GM10266 (cell line): ENCODE data around the gene PRKN.

ENCODE experiments used
- DNase-seq: peaks from one replicate; pipeline ENCODE4 v3.0.0; 2012; ENCODE audit errors: extremely low spot score
- TF ChIP-seq, protein P1 (sequence below): IDR thresholded peaks from 2 replicates; pipeline ENCODE4 v1.5.1; 2012; ENCODE audit warnings: mild to moderate bottlenecking, low read depth; ENCODE audit not compliant: control insufficient read depth, insufficient read depth; ENCODE audit errors: missing control alignments

Gene PRKN

GRCh38 chr6:161526794-161527193 is 1200.8 kb downstream of the PRKN start:
- DNase-seq: no peak

GRCh38 chr6:161523362-161523761 is 1204.2 kb downstream of the PRKN start:
- TF ChIP-seq, protein P1, sequence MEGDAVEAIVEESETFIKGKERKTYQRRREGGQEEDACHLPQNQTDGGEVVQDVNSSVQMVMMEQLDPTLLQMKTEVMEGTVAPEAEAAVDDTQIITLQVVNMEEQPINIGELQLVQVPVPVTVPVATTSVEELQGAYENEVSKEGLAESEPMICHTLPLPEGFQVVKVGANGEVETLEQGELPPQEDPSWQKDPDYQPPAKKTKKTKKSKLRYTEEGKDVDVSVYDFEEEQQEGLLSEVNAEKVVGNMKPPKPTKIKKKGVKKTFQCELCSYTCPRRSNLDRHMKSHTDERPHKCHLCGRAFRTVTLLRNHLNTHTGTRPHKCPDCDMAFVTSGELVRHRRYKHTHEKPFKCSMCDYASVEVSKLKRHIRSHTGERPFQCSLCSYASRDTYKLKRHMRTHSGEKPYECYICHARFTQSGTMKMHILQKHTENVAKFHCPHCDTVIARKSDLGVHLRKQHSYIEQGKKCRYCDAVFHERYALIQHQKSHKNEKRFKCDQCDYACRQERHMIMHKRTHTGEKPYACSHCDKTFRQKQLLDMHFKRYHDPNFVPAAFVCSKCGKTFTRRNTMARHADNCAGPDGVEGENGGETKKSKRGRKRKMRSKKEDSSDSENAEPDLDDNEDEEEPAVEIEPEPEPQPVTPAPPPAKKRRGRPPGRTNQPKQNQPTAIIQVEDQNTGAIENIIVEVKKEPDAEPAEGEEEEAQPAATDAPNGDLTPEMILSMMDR: no peak
- no peak for DNase-seq

More at GRCh38 chr6:161526794-161527193, 1200.8 kb downstream of the PRKN start:
- TF ChIP-seq, protein P1: no peak

DNA sequence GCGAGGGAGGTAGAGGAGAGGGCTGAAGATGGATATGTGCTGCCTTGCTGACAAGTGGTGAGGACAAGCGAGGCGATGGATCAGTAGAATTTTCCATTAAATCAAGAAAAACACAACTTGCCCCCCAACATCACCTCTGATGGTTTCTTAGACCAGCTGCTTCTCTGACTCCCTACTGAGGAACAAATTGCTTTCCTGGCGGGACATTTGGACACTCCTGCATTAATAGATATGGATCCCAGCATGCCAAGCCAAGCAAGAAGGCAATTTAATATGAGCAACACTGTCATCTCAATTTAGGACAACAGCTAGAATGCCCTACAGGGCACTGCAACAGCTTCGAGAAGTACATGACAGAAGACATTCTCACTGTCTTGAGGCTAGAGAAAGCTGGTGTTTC is 1205.3 kb downstream of the PRKN start:
- DNase-seq: no peak
- TF ChIP-seq, protein P1: no peak

DNA sequence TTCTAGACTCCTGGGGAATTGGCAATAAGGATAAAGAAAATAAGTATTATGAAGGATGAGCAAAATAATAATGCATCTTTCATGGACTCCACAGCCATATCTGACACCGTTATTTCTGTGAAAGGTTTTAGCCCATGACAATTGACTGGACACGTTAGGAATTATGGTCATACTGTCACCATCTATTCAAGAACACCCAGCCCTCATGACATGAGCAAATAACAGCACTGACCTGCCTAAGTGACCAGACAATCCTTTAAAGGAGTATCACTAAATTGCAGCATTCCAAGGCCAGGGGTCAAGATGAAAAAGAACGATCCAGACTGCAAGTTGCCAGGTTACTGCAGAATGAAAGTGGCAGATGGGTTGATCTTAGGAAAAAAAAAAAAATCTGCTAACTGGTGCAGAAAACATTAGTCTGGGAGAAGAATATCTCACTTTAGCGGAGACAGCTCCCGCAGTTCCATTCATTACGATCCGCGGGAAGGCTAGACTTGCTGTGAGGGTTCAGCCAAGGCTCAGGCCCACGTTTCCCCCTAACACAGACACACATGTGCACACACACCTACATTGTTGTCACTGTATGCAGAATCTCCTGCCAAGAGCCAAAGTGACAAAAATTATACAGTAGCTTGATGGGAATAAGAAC is 1216.0 kb downstream of the PRKN start:
- no peak for DNase-seq
- TF ChIP-seq, protein P1: no peak

DNA sequence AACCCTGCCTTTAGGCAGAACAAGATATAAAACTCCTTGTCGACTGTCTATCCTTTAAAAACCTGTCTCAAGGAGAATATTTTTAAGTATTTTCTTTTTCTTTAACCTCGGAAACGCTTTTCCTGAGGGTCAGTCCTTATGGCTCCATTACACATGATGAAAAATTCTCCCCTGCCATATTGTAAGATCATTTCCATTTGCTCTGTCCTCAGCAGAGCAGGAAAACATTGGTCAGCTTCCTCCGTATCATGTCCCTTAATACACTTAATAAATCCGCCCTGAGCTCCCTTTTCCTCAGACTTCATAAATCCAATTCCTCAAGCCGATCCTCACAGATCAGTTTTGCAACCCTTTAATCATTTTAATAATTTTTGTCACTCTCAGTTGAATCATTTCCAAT is 1219.2 kb downstream of the PRKN start:
- DNase-seq: no peak

GRCh38 chr6:161507375-161507774 is 1220.2 kb downstream of the PRKN start:
- TF ChIP-seq, protein P1: no peak
- DNase-seq: no peak

More for the DNA sequence above, 1219.2 kb downstream of the PRKN start:
- TF ChIP-seq, protein P1: no peak

GRCh38 chr6:161503570-161503969 is 1224.0 kb downstream of the PRKN start:
- no peak for DNase-seq
- TF ChIP-seq, protein P1: no peak
